ENCODE measurements around the gene SLC45A3. TPM values are rescaled to one million over a fixed set of nuclear protein-coding genes. Genes with fewer than 3 reads are reported as not detected.

The SLC45A3 gene
- total RNA-seq (2022; extraction: Qiagen RNA extraction; ENCODE audit: low read depth), result 4.9 to 7.3 TPM (median 6.8 TPM) in 5 replicates

GRCh38 chr1:205680073-205680851 lies at the start of gene SLC45A3:
Gene SLC45A3 (minus strand): TSS chr1:205680509. CDS start chr1:205664656, 15,853 bp downstream.

GRCh38 chr1:205631768-205632668 lies 48.3 kb downstream of the SLC45A3 start, which contains the start of gene ELK4:
Gene ELK4 (minus strand): TSS chr1:205632011. CDS start chr1:205623882, 8,129 bp downstream.

Other genes with a start within 250 kb of the SLC45A3 start
- not detected in 5 replicates for gene BLACAT1, start 224.5 kb downstream of the SLC45A3 start, total RNA-seq (2022; extraction: Qiagen RNA extraction; ENCODE audit: low read depth)
- 0.54 to 1.4 TPM (median 1.0 TPM) in 5 replicates for gene CDK18, start 175.8 kb downstream of the SLC45A3 start, total RNA-seq (2022; extraction: Qiagen RNA extraction; ENCODE audit: low read depth)
- 6.7 to 8.0 TPM (median 7.7 TPM) in 5 replicates for gene ELK4, start 48.5 kb downstream of the SLC45A3 start, total RNA-seq (2022; extraction: Qiagen RNA extraction; ENCODE audit: low read depth)
- gene NUCKS1, start 69.7 kb upstream of the SLC45A3 start, total RNA-seq (2022; extraction: Qiagen RNA extraction; ENCODE audit: low read depth), result 90.8 to 172 TPM (median 107 TPM) in 5 replicates
- gene RAB29, start 95.0 kb upstream of the SLC45A3 start, total RNA-seq (2022; extraction: Qiagen RNA extraction; ENCODE audit: low read depth), result 12.2 to 14.4 TPM (median 13.3 TPM) in 5 replicates
- 22.7 to 30.9 TPM (median 24.2 TPM) in 5 replicates for gene SLC41A1, start 132.7 kb upstream of the SLC45A3 start, total RNA-seq (2022; extraction: Qiagen RNA extraction; ENCODE audit: low read depth)
- not detected in 5 replicates for gene PM20D1, start 169.6 kb upstream of the SLC45A3 start, total RNA-seq (2022; extraction: Qiagen RNA extraction; ENCODE audit: low read depth)